ENCODE results near the gene HMMR. TPM values are rescaled to one million over a fixed set of nuclear protein-coding genes. Genes with fewer than 3 reads are reported as not detected.

Gene HMMR
- total RNA-seq, 1 experiment from 2014 or later: 54.9 TPM

DNA sequence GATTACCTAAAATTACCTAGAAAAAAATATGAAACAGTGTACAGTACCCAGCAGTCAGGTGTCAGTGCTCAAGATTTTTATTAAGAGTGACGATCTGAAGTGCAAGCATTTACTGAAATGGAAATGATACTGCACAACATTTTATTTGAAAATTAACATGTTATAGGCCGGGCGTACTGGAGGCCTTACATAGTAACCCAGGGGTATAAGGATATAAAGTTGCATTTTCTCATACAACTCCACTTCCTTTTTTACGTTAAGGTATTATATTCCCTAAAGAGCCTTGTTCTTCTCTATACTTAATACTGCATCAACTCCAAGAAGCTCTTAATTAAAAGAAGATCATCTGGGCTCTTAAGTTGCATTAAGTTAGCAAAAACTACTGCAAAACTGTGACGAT is 48.3 kb downstream of the HMMR start:
- Histone ChIP-seq H3K9me3 (ENCODE audit: control insufficient read depth in 1 of 2, insufficient read depth in 1 of 2, low read depth in 1 of 2, low read length in 2 of 2) (no peaks in the 10 kb centered on the region), H3K4me3 (replicated peaks in 1 of 2; ENCODE audit: low read depth in 1 of 2, low read length in 2 of 2) (no peak overlapping the region), H4K20me1 (ENCODE audit: insufficient read depth) (no peaks in the 10 kb centered on the region), H3K9me2 (ENCODE audit: insufficient read depth) (no peaks in the 10 kb centered on the region), H3K36me3 (ENCODE audit: control insufficient read depth in 1 of 2, insufficient read depth in 2 of 2, low read length in 2 of 2) (peaks cover 4 to 8% of the 10 kb centered on the region in 2 experiments; a peak in 2 of 4 replicates), H3K4me2 (ENCODE audit: low read length) (no peak overlapping the region), H3K4me1 (ENCODE audit: control insufficient read depth in 1 of 2, insufficient read depth in 2 of 2, low read length in 2 of 2) (peaks cover 6 to 18% of the 10 kb centered on the region in 2 experiments; a peak in 2 of 4 replicates), H3K9ac (ENCODE audit: low read length) (no peak overlapping the region), H3K27ac (ENCODE audit: low read depth, low read length) (no peak overlapping the region), H2AFZ (ENCODE audit: low read depth, low read length, poor library complexity, severe bottlenecking) (no peak overlapping the region), H3K27me3 (ENCODE audit: insufficient read depth, low read length) (no peaks in the 10 kb centered on the region), H3K79me2 (ENCODE audit: insufficient read depth, low read length) (peaks cover 66% of the 10 kb centered on the region)
- TF ChIP-seq EZH2phosphoT487 (IDR thresholded peaks at IDR 0.05; ENCODE audit: borderline replicate concordance) (no peak), SIN3A (IDR thresholded peaks at IDR 0.05; ENCODE audit: low read depth) (no peak), ELF1 (IDR thresholded peaks at IDR 0.05; ENCODE audit: borderline replicate concordance, low read depth) (no peak), CBX3 (IDR thresholded peaks at IDR 0.05; ENCODE audit: low read depth) (no peak), ZFX (IDR thresholded peaks at IDR 0.05) (no peak), EZH2 (IDR thresholded peaks at IDR 0.05) (no peak), CEBPB (IDR thresholded peaks at IDR 0.05; ENCODE audit: low read depth) (no peak), SP1 (IDR thresholded peaks at IDR 0.05; ENCODE audit: low read depth) (no peak), RAD21 (IDR thresholded peaks at IDR 0.05; ENCODE audit: low read depth) (no peak), SRF (IDR thresholded peaks at IDR 0.05; ENCODE audit: low read depth) (no peak), POLR2A (IDR thresholded peaks at IDR 0.05; ENCODE audit: borderline replicate concordance, extremely low read depth, insufficient read depth, insufficient read length) (no peak), YY1 (IDR thresholded peaks at IDR 0.05; ENCODE audit: extremely low read depth, insufficient replicate concordance, low read depth, low read length) (no peak), TCF7L2 (IDR thresholded peaks at IDR 0.05; ENCODE audit: borderline replicate concordance, extremely low read depth, insufficient read depth, insufficient read length) (no peak), POLR2AphosphoS5 (IDR thresholded peaks at IDR 0.05; ENCODE audit: low read depth, low read length) (no peak), FOSL1 (IDR thresholded peaks at IDR 0.05; ENCODE audit: low read depth) (no peak)
- TF ChIP-seq, protein P1, sequence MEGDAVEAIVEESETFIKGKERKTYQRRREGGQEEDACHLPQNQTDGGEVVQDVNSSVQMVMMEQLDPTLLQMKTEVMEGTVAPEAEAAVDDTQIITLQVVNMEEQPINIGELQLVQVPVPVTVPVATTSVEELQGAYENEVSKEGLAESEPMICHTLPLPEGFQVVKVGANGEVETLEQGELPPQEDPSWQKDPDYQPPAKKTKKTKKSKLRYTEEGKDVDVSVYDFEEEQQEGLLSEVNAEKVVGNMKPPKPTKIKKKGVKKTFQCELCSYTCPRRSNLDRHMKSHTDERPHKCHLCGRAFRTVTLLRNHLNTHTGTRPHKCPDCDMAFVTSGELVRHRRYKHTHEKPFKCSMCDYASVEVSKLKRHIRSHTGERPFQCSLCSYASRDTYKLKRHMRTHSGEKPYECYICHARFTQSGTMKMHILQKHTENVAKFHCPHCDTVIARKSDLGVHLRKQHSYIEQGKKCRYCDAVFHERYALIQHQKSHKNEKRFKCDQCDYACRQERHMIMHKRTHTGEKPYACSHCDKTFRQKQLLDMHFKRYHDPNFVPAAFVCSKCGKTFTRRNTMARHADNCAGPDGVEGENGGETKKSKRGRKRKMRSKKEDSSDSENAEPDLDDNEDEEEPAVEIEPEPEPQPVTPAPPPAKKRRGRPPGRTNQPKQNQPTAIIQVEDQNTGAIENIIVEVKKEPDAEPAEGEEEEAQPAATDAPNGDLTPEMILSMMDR (IDR thresholded peaks at IDR 0.05 in 2 of 3, conservative IDR thresholded peaks at IDR 0.05 in 1 of 3; ENCODE audit: borderline replicate concordance in 1 of 3, insufficient read depth in 1 of 3, low read depth in 2 of 3, low read length in 2 of 3): no peak
- TF ChIP-seq, protein P2, sequence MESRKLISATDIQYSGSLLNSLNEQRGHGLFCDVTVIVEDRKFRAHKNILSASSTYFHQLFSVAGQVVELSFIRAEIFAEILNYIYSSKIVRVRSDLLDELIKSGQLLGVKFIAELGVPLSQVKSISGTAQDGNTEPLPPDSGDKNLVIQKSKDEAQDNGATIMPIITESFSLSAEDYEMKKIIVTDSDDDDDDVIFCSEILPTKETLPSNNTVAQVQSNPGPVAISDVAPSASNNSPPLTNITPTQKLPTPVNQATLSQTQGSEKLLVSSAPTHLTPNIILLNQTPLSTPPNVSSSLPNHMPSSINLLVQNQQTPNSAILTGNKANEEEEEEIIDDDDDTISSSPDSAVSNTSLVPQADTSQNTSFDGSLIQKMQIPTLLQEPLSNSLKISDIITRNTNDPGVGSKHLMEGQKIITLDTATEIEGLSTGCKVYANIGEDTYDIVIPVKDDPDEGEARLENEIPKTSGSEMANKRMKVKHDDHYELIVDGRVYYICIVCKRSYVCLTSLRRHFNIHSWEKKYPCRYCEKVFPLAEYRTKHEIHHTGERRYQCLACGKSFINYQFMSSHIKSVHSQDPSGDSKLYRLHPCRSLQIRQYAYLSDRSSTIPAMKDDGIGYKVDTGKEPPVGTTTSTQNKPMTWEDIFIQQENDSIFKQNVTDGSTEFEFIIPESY (IDR thresholded peaks at IDR 0.05; ENCODE audit: extremely low read depth, insufficient replicate concordance, low read length): no peak
- TF ChIP-seq, protein P3, sequence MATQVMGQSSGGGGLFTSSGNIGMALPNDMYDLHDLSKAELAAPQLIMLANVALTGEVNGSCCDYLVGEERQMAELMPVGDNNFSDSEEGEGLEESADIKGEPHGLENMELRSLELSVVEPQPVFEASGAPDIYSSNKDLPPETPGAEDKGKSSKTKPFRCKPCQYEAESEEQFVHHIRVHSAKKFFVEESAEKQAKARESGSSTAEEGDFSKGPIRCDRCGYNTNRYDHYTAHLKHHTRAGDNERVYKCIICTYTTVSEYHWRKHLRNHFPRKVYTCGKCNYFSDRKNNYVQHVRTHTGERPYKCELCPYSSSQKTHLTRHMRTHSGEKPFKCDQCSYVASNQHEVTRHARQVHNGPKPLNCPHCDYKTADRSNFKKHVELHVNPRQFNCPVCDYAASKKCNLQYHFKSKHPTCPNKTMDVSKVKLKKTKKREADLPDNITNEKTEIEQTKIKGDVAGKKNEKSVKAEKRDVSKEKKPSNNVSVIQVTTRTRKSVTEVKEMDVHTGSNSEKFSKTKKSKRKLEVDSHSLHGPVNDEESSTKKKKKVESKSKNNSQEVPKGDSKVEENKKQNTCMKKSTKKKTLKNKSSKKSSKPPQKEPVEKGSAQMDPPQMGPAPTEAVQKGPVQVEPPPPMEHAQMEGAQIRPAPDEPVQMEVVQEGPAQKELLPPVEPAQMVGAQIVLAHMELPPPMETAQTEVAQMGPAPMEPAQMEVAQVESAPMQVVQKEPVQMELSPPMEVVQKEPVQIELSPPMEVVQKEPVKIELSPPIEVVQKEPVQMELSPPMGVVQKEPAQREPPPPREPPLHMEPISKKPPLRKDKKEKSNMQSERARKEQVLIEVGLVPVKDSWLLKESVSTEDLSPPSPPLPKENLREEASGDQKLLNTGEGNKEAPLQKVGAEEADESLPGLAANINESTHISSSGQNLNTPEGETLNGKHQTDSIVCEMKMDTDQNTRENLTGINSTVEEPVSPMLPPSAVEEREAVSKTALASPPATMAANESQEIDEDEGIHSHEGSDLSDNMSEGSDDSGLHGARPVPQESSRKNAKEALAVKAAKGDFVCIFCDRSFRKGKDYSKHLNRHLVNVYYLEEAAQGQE (IDR thresholded peaks at IDR 0.05; ENCODE audit: low read depth): no peak
- ChIA-PET CTCF (no interaction called here), RAD21 (ENCODE audit: low non-redundant PET in 1 of 2, low total read pairs in 2 of 2, uncharacterized antibody in 2 of 2, unreplicated experiment in 2 of 2) (no interaction called here), POLR2A (no interaction called here)
- BruUV-seq (replicated peaks): no TSS peak
- ATAC-seq (no peak), DNase-seq (ENCODE audit: low read depth, low spot score) (no peak)
- intact Hi-C loops (cut with micrococcal nuclease): no loop called here
